Stimulated activated CD4-positive, alpha-beta T cell treated with anti-CD3 and anti-CD28 coated beads, TNF-alpha, amount 100 ng/mL, for 48 hours (primary cell): ENCODE results near the gene PAK4.

Source experiments
- DNase-seq, 3 donors: peaks; one replicate each; pipeline ENCODE4 v3.0.0-alpha.2; 2020; ENCODE audit warnings: low read depth in 3 of 3

The PAK4 gene

GRCh38 chr19:39165857-39166256 lies 40.3 kb downstream of the PAK4 start:
- no peak for DNase-seq

GRCh38 chr19:39166571-39167391 lies 41.2 kb downstream of the PAK4 start:
- DNase-seq, result no peak

- DNase-seq, result no peak
These were observed 42.1 kb downstream of the PAK4 start for GRCh38 chr19:39167461-39168257.

- DNase-seq, result no peak
These were observed 42.9 kb downstream of the PAK4 start for GRCh38 chr19:39168258-39169142.

- no peak for DNase-seq
These were observed 43.7 kb downstream of the PAK4 start for GRCh38 chr19:39169143-39169810.

GRCh38 chr19:39170386-39171231 lies 45.0 kb downstream of the PAK4 start:
- no peak for DNase-seq

GRCh38 chr19:39171479-39172465 lies 46.2 kb downstream of the PAK4 start:
- no peak for DNase-seq

GRCh38 chr19:39172700-39173501 lies 47.3 kb downstream of the PAK4 start:
- no peak for DNase-seq

GRCh38 chr19:39173502-39173991 lies 48.0 kb downstream of the PAK4 start:
- DNase-seq, result no peak

GRCh38 chr19:39174142-39174541 lies 48.6 kb downstream of the PAK4 start:
- no peak for DNase-seq

GRCh38 chr19:39174558-39175544 lies 49.3 kb downstream of the PAK4 start:
- DNase-seq, result no peak

- no peak for DNase-seq
These were observed 50.0 kb downstream of the PAK4 start for GRCh38 chr19:39175564-39175963.

- no peak for DNase-seq
These were observed 51.6 kb downstream of the PAK4 start for GRCh38 chr19:39177110-39177699.

- DNase-seq, result no peak
These were observed 52.1 kb downstream of the PAK4 start for GRCh38 chr19:39177736-39178135.

GRCh38 chr19:39178296-39179006 lies 52.9 kb downstream of the PAK4 start:
- DNase-seq, result no peak

- no peak for DNase-seq
These were observed 54.2 kb downstream of the PAK4 start for GRCh38 chr19:39179754-39180153.
